ENCODE data around the gene INIP.

The INIP gene

DNA sequence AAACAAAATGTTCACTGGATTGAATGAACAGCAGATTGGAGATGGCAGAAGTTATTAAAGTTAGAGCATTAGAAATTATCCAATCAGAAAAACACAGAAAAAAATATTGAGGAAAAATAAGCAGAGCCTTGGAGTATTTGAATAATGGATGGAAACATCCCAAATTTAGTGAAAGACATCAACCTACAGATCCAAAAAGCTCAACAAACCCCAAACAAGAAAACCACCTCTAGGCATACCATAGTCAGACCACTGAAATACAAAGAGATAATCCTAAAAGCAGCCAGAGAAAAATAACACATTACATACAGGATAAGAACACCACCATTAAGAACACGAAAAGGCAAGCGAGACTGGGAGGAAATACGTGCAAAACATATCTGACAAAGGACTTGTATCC, 5.2 kb downstream of the INIP start:
- CTCF ChIA-PET: no interaction called here
- DNase-seq (ENCODE audit: extremely low spot score): no peak
- POLR2A ChIA-PET: no interaction called here
- TF ChIP-seq, protein P1, sequence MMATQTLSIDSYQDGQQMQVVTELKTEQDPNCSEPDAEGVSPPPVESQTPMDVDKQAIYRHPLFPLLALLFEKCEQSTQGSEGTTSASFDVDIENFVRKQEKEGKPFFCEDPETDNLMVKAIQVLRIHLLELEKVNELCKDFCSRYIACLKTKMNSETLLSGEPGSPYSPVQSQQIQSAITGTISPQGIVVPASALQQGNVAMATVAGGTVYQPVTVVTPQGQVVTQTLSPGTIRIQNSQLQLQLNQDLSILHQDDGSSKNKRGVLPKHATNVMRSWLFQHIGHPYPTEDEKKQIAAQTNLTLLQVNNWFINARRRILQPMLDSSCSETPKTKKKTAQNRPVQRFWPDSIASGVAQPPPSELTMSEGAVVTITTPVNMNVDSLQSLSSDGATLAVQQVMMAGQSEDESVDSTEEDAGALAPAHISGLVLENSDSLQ (IDR thresholded peaks at IDR 0.05): no peak
- TF ChIP-seq BHLHE40 (IDR thresholded peaks at IDR 0.05; ENCODE audit: borderline replicate concordance): no peak
- no peak for TF ChIP-seq CTBP1 (IDR thresholded peaks at IDR 0.05; ENCODE audit: borderline replicate concordance)
- no peak for TF ChIP-seq FOXM1 (IDR thresholded peaks at IDR 0.05; ENCODE audit: borderline replicate concordance)
- TF ChIP-seq FOXK2 (IDR thresholded peaks at IDR 0.05): no peak
- TF ChIP-seq HDGF (IDR thresholded peaks at IDR 0.05; ENCODE audit: borderline replicate concordance): no peak
- no peak for TF ChIP-seq SP1 (IDR thresholded peaks at IDR 0.05)
- no peak for TF ChIP-seq FOXA1 (IDR thresholded peaks at IDR 0.05)
- no peak for TF ChIP-seq ELF4 (IDR thresholded peaks at IDR 0.05)
- no peak for TF ChIP-seq NFRKB (IDR thresholded peaks at IDR 0.05)
- no peak for TF ChIP-seq TARDBP (IDR thresholded peaks at IDR 0.05)
- no peak for TF ChIP-seq ARNT (IDR thresholded peaks at IDR 0.05)
- TF ChIP-seq LEF1 (IDR thresholded peaks at IDR 0.05; ENCODE audit: borderline replicate concordance): no peak
- no peak for TF ChIP-seq L3MBTL2 (conservative IDR thresholded peaks at IDR 0.05)
- TF ChIP-seq ZNF384 (IDR thresholded peaks at IDR 0.05): no peak
- TF ChIP-seq SUZ12 (IDR thresholded peaks at IDR 0.05): no peak

DNA sequence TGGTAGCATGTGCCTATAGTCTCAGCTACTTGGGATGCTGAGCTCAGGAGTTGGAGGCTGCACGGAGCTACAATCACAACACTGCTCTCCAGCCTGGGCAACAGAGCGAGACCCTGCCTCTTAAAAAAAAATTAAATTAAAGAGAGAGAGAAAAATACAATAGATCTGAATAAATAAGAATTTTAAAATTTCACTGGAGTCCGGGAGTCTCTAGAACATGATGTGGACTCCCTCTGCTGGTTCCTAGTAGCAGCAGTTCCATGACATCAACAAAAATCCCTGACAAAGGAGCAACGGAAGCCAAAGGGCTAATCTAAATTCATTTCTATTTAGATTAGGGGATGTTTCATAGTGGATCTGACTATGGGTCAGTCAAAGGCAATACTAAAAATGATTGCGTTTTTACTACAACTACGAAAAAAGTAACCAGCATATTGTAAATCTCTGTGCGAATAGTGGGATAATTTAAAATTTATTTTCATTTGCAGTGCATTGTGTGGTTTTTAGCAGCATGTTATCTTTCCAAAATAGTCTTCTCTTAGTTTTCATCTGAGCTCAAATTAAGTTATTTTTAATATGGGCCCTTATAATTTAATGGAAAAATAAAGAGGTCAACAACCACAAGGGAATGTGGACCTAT, 6.7 kb downstream of the INIP start:
- ChIA-PET CTCF (interaction anchor here (0.6 to 1.2 kb wide), 4 partner anchors 82 to 613 kb away, joined by 4 to 8 read pairs (median 6); no protein-coding TSS in a partner anchor), POLR2A (interaction anchor here (1.5 kb wide), 1 partner anchor 332 kb away, joined by 6 read pairs; the partner anchor contains the start of gene HSDL2)
- TF ChIP-seq FOXM1 (IDR thresholded peaks at IDR 0.05; ENCODE audit: borderline replicate concordance): no peak
- no peak for TF ChIP-seq BHLHE40 (IDR thresholded peaks at IDR 0.05; ENCODE audit: borderline replicate concordance)
- TF ChIP-seq SUZ12 (IDR thresholded peaks at IDR 0.05): no peak
- TF ChIP-seq, protein P1 (IDR thresholded peaks at IDR 0.05): no peak
- no peak for TF ChIP-seq TARDBP (IDR thresholded peaks at IDR 0.05)
- no peak for TF ChIP-seq ZNF384 (IDR thresholded peaks at IDR 0.05)
- DNase-seq (ENCODE audit: extremely low spot score): peak; percentile 23

DNA sequence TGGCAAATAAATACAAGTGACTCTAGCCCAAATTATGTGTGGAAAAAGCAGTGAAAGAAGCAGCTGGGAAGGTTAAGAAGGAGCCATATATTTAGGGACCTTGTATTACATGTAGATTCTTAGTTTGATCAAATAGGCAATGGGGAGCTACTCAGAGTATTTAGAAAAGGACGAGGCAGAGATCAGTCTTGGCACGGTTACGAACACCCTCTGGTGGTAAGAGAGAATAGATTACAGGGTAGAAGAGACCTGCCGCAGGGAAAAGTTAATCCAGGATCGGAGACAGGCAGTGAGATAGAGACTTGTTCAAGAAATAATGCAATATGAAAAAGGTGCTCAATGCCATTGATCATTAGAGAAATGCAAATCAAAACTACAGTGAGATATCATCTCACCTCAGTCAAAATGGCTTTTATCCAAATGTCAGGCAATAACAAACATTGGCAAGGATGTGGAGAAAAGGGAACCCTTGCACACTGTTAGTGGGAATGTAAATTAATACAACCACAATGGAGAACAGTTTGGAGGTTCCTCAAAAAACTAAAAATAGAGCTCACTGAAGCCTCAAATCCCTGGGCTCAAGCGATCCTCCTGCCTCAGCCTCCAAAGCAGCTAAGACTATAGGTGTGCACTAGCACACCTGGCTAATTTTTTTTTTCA, 12.0 kb downstream of the INIP start:
- ChIA-PET CTCF (interaction anchor here (0.6 to 1.1 kb wide), 3 partner anchors 9 to 123 kb away, joined by 3 to 4 read pairs (median 3); no protein-coding TSS in a partner anchor), POLR2A (interaction anchor here (1.0 kb wide), 1 partner anchor 326 kb away, joined by 3 read pairs; the partner anchor contains the start of gene HSDL2)
- no peak for TF ChIP-seq ZNF384 (IDR thresholded peaks at IDR 0.05)
- no peak for TF ChIP-seq FOXA1 (IDR thresholded peaks at IDR 0.05)
- TF ChIP-seq TARDBP (IDR thresholded peaks at IDR 0.05): no peak
- no peak for TF ChIP-seq LEF1 (IDR thresholded peaks at IDR 0.05; ENCODE audit: borderline replicate concordance)
- TF ChIP-seq SP1 (IDR thresholded peaks at IDR 0.05): no peak
- TF ChIP-seq FOXK2 (IDR thresholded peaks at IDR 0.05): no peak
- TF ChIP-seq ARNT (IDR thresholded peaks at IDR 0.05): no peak
- TF ChIP-seq NFRKB (IDR thresholded peaks at IDR 0.05): no peak
- TF ChIP-seq SUZ12 (IDR thresholded peaks at IDR 0.05): no peak
- TF ChIP-seq, protein P1 (IDR thresholded peaks at IDR 0.05): no peak
- no peak for TF ChIP-seq BHLHE40 (IDR thresholded peaks at IDR 0.05; ENCODE audit: borderline replicate concordance)
- no peak for TF ChIP-seq HDGF (IDR thresholded peaks at IDR 0.05; ENCODE audit: borderline replicate concordance)
- TF ChIP-seq FOXM1 (IDR thresholded peaks at IDR 0.05; ENCODE audit: borderline replicate concordance): no peak
- TF ChIP-seq CTBP1 (IDR thresholded peaks at IDR 0.05; ENCODE audit: borderline replicate concordance): no peak
- TF ChIP-seq L3MBTL2 (conservative IDR thresholded peaks at IDR 0.05): no peak
- no peak for TF ChIP-seq ELF4 (IDR thresholded peaks at IDR 0.05)
- peak; percentile 44 for DNase-seq (ENCODE audit: extremely low spot score)

DNA sequence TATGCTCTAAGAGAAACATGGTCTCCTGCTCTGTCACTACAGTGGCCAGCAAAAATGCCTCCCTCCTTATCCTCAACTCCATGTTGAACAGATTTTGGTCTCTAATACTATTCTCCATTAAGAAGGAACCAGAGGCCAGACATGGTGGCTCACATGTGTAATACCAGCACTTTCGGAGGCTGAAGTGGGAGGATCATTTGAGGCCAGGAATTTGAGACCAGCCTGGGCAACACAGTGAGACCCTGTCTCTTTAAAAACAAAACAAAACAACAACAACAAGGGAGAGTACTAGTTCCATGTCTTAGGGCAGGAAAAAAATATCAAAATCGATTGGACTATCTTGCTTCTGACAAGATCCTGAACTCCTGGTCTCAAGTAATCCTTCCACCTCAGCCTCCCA, 14.6 kb downstream of the INIP start:
- DNase-seq (ENCODE audit: extremely low spot score): no peak
- POLR2A ChIA-PET: no interaction called here
- TF ChIP-seq L3MBTL2 (conservative IDR thresholded peaks at IDR 0.05): no peak
- TF ChIP-seq FOXK2 (IDR thresholded peaks at IDR 0.05): no peak
- TF ChIP-seq CTBP1 (IDR thresholded peaks at IDR 0.05; ENCODE audit: borderline replicate concordance): no peak
- TF ChIP-seq SP1 (IDR thresholded peaks at IDR 0.05): no peak
- no peak for TF ChIP-seq FOXA1 (IDR thresholded peaks at IDR 0.05)
- CTCF ChIA-PET: no interaction called here

DNA sequence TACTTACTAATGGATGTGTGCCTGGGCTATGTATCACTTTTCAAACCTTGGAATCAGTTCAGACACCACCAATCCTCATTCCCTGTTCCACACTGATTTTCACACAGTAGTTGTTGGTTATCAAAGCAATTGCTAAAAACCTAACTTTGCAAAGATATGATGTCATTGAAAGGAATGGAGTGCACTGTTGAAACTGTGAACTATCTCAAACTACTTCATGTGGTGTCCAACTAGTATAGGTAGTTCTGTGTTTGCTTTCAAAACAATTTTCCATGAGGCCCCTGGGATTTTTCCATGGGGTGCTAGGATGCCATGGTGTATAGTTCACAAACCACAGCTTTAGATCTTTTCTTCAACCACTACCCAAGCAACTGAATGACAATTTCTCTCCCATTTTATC, 17.8 kb downstream of the INIP start:
- POLR2A ChIA-PET: no interaction called here
- no peak for TF ChIP-seq ELF4 (IDR thresholded peaks at IDR 0.05)
- TF ChIP-seq SUZ12 (IDR thresholded peaks at IDR 0.05): no peak
- TF ChIP-seq FOXM1 (IDR thresholded peaks at IDR 0.05; ENCODE audit: borderline replicate concordance): no peak
- TF ChIP-seq SP1 (IDR thresholded peaks at IDR 0.05): no peak
- no peak for TF ChIP-seq ARNT (IDR thresholded peaks at IDR 0.05)
- TF ChIP-seq ZNF384 (IDR thresholded peaks at IDR 0.05): no peak
- TF ChIP-seq NFRKB (IDR thresholded peaks at IDR 0.05): no peak
- TF ChIP-seq, protein P1 (IDR thresholded peaks at IDR 0.05): no peak
- TF ChIP-seq L3MBTL2 (conservative IDR thresholded peaks at IDR 0.05): no peak
- TF ChIP-seq FOXK2 (IDR thresholded peaks at IDR 0.05): no peak
- TF ChIP-seq CTBP1 (IDR thresholded peaks at IDR 0.05; ENCODE audit: borderline replicate concordance): no peak
- TF ChIP-seq FOXA1 (IDR thresholded peaks at IDR 0.05): no peak
- TF ChIP-seq BHLHE40 (IDR thresholded peaks at IDR 0.05; ENCODE audit: borderline replicate concordance): no peak
- no peak for TF ChIP-seq TARDBP (IDR thresholded peaks at IDR 0.05)
- CTCF ChIA-PET: interaction anchor here (0.9 kb wide), 1 partner anchor 316 kb away, joined by 3 read pairs; no protein-coding TSS in a partner anchor
- no peak for DNase-seq (ENCODE audit: extremely low spot score)

Measured in HEK293T (cell line).